ENCODE results near the gene PCBD1. TPM values are rescaled to one million over a fixed set of nuclear protein-coding genes. Genes with fewer than 3 reads are reported as not detected.

PCBD1 gene
- total RNA-seq, 4 donors from 2014 or later = 15.9 to 37.3 (median 21.3) TPM

DNA sequence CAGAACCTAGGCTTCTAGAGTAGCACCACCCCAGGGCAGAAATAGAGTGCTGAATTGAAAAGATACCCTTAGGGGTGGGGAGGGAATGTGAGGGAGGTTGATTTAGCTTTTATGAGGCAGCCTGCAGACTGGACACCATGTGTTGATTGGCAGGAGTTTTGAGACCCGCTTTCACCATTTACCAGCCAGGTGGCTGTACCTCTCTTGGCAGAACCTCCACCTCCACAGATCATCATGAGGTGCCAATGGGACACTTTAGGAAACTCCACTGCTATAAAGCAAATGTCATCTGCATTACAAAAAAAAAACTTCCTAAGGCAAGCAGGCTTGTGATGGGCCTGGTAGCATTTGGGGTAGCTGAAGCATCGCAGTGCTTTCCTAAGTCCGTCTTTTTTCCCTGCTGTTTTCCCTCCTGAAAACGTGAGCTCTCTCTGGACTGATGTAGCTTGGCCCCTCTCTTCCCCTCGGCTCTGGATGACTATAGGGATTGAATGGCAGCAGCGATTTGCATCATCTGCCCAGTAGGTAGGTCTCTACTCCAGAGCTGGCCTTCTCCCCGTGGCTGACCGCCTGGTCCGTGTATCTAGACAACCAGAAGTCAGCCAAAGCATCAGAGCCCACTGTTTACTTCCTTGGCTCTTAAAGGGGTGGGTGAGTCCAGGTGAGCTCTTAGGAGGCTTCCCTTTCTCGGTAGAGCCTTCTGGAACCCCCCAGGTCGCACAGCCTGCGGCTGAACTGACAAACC is 1.3 kb downstream of the PCBD1 start:
- TF ChIP-seq POLR2A (IDR thresholded peaks at IDR 0.05) (no peak), CTCF (IDR thresholded peaks at IDR 0.05) (no peak)
- DNase-seq (ENCODE audit: low spot score in 2 of 2) = no peak
- 77 to 80% methylated on average over 10 to 12 of the region's 12 CpGs for WGBS, 2 donors
- intact Hi-C loops (cut with DNase I; ENCODE audit: low total_unique reads) = loop anchor here (10.0 kb wide), 1 partner anchor 72 kb away; the partner anchor contains the start of gene SGPL1
- H3K4me3 ChIP-seq (ENCODE audit: low read depth, poor library complexity, severe bottlenecking) = no peak overlapping the region

GRCh38 chr10:70885931-70886903 is 2.1 kb downstream of the PCBD1 start:
- 80 to 87% methylated on average over 18 of the region's 18 CpGs for WGBS, 2 donors
- intact Hi-C loops (cut with DNase I; ENCODE audit: low total_unique reads) = loop anchor here (10.0 kb wide), 1 partner anchor 71 kb away; the partner anchor contains the start of gene SGPL1
- no peak overlapping the region for H3K4me3 ChIP-seq (ENCODE audit: low read depth, poor library complexity, severe bottlenecking)
- TF ChIP-seq CTCF (IDR thresholded peaks at IDR 0.05) = no peak
- TF ChIP-seq POLR2A (IDR thresholded peaks at IDR 0.05) = no peak
- no peak for DNase-seq (ENCODE audit: low spot score in 2 of 2)

DNA sequence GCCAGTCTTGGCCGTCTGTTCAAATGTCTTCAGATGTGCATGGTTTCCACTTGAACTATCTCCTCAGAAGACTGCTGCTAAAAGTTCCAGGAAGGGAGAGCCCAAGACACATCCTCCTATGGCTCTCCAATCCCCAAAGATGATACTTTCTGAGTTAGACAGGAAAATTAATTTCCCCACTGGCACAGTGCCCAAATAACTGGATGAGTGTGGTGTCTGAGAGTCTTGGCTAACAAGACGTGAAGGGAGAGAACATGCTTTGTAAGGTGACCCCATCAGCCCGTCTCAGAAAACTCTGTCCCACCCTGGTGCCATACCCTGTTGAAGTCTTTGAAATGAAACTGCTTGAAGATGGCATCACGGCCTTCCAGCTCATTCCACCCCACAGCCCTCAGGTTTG is 2.9 kb downstream of the PCBD1 start:
- TF ChIP-seq CTCF (IDR thresholded peaks at IDR 0.05) = no peak
- no peak for TF ChIP-seq POLR2A (IDR thresholded peaks at IDR 0.05)
- WGBS, 2 donors = 79 to 83% methylated on average over 4 of the region's 4 CpGs

GRCh38 chr10:70884741-70885140 is 3.6 kb downstream of the PCBD1 start:
- WGBS, 2 donors = 88 to 96% methylated on average over 1 of the region's 1 CpG
- TF ChIP-seq CTCF (IDR thresholded peaks at IDR 0.05) (no peak), POLR2A (IDR thresholded peaks at IDR 0.05) (no peak)
- intact Hi-C loops (cut with DNase I; ENCODE audit: low total_unique reads) = loop anchor here (10.0 kb wide), 1 partner anchor 70 kb away; the partner anchor contains the start of gene SGPL1
- DNase-seq (ENCODE audit: low spot score in 2 of 2) = no peak
- no peak overlapping the region for H3K4me3 ChIP-seq (ENCODE audit: low read depth, poor library complexity, severe bottlenecking)

More for the DNA sequence above, 2.9 kb downstream of the PCBD1 start:
- intact Hi-C loops (cut with DNase I; ENCODE audit: low total_unique reads) = loop anchor here (10.0 kb wide), 1 partner anchor 71 kb away; the partner anchor contains the start of gene SGPL1
- H3K4me3 ChIP-seq (ENCODE audit: low read depth, poor library complexity, severe bottlenecking) = no peak overlapping the region
- no peak for DNase-seq (ENCODE audit: low spot score in 2 of 2)

DNA sequence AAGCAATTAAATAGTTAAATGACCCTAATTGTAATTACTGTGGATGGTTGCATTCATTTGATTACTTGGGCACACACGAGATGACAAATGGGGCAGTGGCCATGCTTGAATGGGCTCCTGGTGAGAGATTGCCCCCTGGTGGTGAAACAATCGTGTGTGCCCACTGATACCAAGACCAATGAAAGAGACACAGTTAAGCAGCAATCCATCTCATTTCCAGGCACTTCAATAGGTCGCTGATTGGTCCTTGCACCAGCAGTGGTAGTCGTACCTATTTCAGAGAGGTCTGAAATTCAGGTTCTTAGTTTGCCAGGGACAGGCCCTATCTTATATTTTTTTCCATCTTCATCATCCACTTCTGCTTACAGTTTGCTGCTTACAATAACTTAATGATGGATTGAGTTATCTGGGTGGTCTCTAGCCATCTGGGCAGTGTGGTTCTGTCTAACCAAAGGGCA is 8.3 kb downstream of the PCBD1 start:
- intact Hi-C loops (cut with DNase I; ENCODE audit: low total_unique reads) = loop anchor here (10.0 kb wide), 1 partner anchor 65 kb away; the partner anchor contains the start of gene SGPL1
- no peak overlapping the region for H3K4me3 ChIP-seq (ENCODE audit: low read depth, poor library complexity, severe bottlenecking)
- DNase-seq (ENCODE audit: low spot score in 2 of 2) = peak; percentile 68 to 92
- TF ChIP-seq CTCF (IDR thresholded peaks at IDR 0.05) (peak in 1 of 3 donors; percentile 59), POLR2A (IDR thresholded peaks at IDR 0.05) (no peak)
- WGBS, 2 donors = 6 to 12% methylated on average over 4 of the region's 4 CpGs

All from lower leg skin (tissue), 4 donors.